Stromal cell of bone marrow (primary cell): ENCODE data around the gene BDKRB1.

Experiments
- DNase-seq: peaks from one replicate; pipeline ENCODE4 v3.0.0-alpha.2; 2012; ENCODE audit warnings: low read depth

BDKRB1 gene

DNA sequence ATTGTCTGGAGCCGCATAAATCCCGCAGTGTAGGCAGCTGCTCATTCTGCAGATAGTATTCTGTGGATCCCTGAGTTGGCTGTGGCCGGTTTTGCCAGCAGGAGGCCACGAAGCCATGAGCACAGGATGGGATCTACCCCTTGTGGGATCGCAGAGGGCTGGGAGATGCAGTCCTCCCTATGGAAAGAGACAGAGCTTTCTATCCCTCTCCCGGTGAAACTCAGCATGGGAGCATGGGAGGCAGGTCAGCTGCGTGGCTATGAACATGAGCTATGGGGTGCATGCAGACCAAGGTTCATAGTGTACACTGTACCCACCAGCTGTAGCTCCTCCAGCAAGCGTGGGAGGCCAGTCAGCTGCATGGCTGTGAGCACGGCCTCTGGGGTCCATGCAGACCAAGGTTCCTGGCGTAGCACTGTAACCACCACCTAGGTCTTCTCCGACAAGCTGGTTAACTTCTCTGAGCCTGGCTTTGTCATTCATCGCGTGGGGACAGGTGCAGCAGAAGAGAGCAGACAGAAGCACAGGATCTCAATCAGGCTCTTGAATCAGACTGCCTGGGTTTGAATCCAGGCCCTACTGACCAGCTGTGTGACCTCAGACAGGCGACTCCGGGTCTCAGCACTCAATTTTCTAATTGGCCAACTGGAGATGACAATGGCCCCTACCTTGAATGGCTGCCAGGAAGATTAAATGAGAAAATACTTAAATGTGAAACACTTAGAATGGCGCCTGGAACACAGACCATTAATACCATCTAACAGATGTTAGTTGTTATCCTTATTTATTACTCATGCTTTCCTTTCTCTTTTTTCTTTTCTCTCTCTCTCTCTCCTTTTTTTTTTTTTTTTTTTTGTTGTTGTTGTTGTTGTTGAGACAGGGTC, 6.0 kb downstream of the BDKRB1 start:
- no peak for DNase-seq

DNA sequence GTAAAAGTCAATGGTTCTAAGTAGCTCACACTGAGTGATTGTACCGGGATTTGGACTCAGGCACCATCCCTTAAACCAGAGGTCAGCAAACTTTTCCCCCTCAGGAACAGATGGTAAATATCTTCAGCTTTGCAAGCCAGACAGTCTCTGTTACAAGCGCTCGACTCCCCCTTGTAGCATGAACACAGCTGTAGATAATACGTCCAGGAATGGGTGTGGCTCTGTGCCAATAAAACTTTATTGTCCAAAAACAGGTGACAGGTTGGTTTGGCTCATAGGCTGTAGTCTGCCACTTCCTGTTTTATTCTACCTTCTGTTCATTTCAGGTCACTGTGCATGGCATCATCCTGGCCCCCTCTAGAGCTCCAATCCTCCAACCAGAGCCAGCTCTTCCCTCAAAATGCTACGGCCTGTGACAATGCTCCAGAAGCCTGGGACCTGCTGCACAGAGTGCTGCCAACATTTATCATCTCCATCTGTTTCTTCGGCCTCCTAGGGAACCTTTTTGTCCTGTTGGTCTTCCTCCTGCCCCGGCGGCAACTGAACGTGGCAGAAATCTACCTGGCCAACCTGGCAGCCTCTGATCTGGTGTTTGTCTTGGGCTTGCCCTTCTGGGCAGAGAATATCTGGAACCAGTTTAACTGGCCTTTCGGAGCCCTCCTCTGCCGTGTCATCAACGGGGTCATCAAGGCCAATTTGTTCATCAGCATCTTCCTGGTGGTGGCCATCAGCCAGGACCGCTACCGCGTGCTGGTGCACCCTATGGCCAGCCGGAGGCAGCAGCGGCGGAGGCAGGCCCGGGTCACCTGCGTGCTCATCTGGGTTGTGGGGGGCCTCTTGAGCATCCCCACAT, 7.6 kb downstream of the BDKRB1 start:
- no peak for DNase-seq

DNA sequence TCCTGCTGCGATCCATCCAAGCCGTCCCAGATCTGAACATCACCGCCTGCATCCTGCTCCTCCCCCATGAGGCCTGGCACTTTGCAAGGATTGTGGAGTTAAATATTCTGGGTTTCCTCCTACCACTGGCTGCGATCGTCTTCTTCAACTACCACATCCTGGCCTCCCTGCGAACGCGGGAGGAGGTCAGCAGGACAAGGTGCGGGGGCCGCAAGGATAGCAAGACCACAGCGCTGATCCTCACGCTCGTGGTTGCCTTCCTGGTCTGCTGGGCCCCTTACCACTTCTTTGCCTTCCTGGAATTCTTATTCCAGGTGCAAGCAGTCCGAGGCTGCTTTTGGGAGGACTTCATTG, 8.2 kb downstream of the BDKRB1 start:
- no peak for DNase-seq

DNA sequence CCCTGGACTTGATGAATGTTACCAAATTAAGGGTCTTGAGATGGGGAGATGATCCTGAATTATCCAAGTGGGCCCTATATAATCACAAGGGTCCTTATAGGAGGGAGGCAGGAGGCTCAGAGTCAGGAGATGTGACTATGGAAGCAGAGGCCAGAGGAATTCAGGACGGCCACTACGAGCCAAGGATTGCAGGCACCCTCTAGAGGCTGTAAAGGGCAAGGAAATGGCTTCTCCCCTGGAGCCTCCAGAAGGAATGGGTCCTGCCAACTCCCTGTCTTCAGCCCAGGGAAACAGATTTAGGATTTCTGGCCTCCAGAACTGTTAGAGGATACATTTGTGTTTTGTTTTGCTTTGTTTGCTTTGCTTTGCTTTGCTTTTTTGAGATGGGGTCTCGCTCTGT, 8.8 kb downstream of the BDKRB1 start:
- no peak for DNase-seq

- no peak for DNase-seq
These were observed 9.5 kb downstream of the BDKRB1 start for GRCh38 chr14:96265383-96266095.

DNA sequence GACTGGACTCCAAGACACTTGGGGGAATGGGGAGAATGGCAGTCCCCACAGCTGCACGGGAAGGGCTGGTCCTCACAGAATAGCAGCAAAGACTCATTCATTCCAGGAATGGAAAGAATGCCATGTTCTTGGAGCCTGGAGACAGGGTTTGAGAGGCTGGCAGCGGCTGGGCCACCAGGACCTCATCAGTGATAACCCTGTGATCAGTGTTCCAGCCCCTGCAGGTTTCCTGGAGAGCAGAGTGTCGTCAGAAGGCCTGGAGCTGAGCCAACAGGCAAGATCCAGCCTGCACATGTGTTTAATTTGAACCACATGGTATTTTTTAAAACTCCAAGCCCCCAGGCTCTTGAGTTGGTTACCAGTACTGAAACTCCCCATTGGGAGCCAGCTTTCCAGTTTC, 11.3 kb downstream of the BDKRB1 start:
- DNase-seq, result no peak

DNA sequence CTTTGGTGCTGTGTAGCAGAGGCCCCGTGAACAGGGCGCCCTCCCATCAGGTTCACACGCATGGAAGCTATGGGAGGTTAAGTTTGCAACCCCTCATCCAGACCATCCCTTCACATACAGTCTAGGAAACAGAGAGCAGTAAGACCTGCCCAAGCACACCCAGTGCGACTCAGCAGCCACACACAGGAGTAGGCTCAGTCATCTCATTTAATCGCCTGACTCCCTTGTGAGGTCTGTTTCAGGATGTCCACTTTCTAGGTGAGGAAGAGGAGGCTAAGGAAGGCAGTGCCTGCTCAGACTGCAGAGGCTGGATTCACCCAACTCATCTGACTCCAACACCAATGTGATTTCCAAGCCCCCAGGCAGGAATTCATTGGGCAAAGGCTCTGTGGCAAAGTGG, 11.9 kb downstream of the BDKRB1 start:
- no peak for DNase-seq

DNA sequence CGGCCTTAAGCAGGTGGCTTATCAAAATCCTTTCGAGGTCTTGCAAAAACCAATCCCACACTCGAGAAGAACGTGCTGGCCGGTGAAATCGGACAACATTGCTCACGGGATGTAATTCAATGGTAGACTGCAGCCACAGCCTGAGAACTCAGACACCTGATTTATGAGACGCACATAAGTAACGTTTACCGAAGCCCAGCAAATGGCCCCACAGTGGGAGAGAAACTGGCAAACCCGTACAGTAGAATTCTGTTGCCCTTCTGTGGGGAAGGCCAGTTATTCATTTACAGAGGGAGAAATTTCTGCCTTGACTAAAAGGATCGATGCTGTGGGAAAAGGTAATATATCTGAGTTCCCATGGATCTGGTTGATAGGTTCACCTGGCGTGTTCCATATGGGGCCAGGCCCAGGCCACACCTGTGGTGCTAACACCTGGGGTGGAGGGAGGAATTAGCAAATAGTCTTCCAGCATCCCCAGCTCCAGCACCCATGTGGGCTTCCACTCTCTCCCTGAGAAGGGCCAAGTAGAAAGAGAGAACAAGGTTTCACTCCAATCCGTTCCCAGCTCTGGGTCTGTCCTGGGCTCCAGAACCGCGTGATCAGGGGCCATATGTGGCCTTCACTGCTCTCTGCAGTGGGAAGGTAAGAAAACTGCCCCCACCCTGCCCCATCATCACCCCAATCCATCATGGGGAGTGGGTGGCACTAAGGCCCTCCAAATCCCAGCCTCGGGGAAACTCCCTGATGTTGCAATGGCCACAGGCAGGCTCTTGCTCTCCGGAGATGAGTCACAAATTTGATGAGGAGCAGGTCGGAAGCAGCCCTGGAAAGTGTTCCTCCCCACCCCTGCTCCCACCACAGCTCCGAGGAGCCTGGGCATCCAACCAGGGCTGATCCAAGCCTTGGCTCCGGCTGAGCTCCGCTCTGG, 12.7 kb downstream of the BDKRB1 start:
- peak; percentile 94 for DNase-seq

- DNase-seq, result no peak
These were observed 13.3 kb downstream of the BDKRB1 start for GRCh38 chr14:96269359-96269710.

- no peak for DNase-seq
These were observed 14.8 kb downstream of the BDKRB1 start for GRCh38 chr14:96270565-96271420.

DNA sequence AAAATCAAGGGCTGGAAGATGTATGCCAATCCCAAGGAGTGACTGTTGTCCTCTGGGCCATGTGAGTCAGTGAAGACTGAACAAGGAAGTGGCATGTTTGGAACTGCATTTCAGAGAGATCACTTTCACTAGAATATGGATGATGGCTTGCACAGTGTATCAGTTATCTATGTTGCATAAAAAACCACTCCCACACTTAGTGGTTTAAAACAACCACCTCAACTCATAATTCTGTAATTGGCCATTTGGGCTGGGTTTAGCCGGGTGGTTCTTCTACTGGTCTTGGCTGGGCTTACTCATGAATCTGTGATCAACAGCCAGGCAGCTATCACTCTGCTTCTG, 15.4 kb downstream of the BDKRB1 start:
- DNase-seq, result no peak

- DNase-seq, result no peak
These were observed 16.9 kb downstream of the BDKRB1 start for GRCh38 chr14:96272777-96273473.

DNA sequence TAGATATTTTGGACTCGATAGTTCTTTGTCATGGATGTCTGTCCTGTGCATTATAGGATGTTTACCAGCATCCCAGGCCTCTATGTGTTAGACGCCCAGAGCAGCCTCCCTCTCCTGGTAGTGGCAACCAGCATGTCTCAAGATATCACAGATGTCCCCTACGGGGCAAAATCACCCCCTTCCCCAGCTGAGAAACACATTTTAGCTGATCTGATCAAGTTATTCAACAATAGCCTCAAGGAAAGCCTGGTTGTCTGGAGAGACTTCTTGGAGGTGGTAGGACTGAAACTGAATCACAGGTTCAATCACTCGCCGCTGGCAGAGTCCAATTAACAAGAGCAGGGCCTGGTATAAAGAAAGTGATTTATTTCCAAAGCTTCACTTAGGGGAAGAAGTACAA, 17.6 kb downstream of the BDKRB1 start:
- no peak for DNase-seq

- no peak for DNase-seq
These were observed 18.1 kb downstream of the BDKRB1 start for GRCh38 chr14:96274122-96274521.

DNA sequence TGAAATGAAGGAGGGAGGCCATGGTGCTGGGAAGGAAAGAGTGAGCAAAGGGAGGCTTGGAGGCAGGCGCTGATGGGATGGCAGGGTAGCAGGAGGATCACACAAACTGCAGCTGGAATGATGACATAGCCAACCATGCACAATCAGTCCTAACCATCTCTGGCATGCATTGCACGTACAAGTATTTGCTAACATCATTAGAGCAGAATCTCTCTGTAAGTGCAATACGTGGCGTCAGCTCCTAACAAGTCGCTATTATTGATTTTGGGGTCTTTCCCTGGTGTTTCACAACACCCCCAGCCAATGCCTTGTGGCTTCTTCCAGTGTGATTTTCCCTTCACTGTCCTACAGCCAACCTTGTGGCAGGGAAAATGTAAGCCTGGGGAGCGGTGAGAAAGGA, 18.5 kb downstream of the BDKRB1 start:
- DNase-seq, result peak; percentile 61

DNA sequence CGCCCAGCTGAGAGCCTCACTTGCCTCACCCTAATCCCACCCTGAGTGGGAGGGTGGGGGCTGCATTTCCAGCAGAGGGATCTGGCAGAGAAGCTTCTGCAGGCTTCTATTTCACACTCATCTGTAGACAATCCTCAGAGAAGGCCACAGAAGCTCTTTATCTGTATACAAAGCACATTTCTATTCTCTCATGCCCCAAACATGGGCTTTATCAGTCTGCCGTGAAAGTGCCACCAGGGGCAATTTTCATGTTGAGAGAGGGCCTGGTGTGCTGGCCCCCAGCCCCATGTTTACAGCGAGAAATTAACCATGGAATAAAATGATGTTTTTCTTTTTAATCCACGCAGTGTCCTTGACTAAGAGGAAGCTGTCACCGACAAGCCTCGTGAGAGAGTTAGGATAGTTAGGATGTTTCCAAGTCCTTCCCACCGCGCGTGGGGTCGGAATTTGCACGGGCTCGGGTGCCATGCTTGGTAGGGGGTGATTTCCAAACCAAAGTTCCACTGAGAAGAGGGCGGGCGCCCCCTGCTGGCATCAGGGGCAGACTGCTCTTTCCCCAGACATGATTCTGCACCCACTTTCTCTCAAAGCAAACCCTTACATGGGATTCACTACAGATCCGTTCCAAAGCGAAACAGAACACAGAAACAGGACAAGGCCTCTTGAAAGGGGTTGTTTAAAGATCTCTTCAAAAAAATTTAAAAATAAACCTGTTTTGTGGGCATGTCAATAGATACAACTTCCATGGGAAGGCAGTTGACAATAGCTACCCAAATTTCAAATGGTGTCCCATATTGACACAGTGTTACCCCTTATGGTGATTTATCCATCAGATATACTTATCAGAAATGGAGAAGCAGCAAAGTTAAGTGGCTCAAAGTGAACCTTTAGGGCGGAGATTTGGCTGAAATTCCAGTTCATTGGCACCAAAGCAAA, 19.4 kb downstream of the BDKRB1 start:
- peak; percentile 44 for DNase-seq

DNA sequence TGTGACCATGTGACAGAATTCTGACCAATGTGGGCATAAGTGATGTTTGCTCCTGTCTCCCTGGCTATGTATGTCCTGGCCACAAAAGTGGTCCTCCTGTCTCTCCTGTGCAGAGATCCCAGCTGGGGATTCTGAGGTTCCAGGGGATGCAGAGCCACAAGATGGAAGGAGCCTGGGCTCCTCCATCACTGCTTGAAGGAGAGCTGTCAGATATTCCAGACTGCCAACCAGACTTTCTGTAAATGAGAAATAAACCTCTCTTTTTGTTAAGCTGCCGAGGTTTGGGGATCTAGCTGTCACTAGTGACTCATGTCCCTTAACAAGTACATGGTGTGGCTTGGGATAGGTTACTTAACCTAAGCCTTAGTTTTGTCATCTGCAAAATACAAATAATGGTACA, 21.9 kb downstream of the BDKRB1 start:
- DNase-seq, result no peak

DNA sequence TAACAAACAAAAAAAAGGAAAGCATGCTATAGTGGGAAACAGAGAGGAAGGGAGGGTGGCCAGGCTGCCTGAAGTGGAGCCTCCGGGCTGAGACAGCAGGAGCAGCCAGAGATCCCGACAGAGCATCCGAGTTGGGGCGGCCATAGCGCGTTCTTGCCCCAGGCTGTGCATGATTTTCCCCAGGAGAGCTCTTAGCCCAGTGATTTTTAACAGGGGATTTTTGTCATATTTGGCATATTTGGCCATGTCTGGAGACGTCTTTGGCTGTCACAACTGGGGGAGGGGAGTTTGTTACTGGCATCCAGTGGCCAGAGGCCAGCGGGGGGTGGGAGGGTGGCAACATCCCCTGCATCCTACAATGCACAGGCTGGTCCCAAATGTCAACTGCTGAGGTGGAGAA, 23.6 kb downstream of the BDKRB1 start:
- DNase-seq, result no peak

- DNase-seq, result no peak
These were observed 24.1 kb downstream of the BDKRB1 start for GRCh38 chr14:96280104-96280503.
